ENCODE measurements around the gene NRSN1.

Gene NRSN1

DNA sequence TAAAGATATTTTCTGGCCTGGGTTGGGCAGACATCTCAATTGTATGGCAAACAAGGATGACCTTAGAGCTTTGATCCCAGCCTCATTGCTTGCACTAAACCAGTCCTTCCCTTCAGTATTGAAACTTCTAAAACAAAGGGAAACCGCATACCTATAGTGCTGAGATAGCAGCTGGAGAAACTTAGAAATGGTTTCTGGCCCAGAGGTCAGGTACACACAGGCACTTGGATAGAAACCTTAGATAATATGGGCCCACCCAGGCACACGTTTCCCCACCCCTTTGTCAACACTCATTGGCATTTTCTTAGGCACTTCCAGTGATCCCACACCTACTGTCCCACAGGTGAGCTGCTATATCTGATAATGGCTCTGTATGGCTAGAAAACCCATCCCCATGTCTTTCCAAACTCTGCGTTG is 22.1 kb downstream of the NRSN1 start:
- TF ChIP-seq, protein P1, sequence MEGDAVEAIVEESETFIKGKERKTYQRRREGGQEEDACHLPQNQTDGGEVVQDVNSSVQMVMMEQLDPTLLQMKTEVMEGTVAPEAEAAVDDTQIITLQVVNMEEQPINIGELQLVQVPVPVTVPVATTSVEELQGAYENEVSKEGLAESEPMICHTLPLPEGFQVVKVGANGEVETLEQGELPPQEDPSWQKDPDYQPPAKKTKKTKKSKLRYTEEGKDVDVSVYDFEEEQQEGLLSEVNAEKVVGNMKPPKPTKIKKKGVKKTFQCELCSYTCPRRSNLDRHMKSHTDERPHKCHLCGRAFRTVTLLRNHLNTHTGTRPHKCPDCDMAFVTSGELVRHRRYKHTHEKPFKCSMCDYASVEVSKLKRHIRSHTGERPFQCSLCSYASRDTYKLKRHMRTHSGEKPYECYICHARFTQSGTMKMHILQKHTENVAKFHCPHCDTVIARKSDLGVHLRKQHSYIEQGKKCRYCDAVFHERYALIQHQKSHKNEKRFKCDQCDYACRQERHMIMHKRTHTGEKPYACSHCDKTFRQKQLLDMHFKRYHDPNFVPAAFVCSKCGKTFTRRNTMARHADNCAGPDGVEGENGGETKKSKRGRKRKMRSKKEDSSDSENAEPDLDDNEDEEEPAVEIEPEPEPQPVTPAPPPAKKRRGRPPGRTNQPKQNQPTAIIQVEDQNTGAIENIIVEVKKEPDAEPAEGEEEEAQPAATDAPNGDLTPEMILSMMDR (IDR thresholded peaks at IDR 0.05; ENCODE audit: control insufficient read depth, extremely low read depth, insufficient read depth): no peak
- H3K4me3 ChIP-seq (ENCODE audit: low read depth, low read length): no peak overlapping the region
- no peak for DNase-seq (ENCODE audit: low read depth)

DNA sequence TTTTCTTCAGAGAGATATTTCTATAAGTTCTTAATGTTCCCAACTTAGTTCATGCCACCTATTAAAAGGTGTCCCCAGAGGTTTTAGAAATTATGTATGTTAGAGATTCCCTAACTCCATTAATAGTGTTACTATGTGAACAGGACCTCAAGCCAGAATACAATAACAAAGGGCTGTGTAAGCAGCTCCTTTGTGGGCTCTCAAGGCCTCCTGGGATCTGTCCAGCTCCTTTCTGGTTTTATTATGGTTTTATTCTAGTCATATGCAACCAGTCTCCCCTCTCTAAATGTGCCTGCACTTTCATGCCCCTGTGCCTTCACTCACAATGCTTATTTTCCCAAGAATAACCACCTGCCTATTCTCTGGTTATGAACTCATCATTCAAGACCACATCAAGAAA is 22.7 kb downstream of the NRSN1 start:
- DNase-seq (ENCODE audit: low read depth): no peak
- TF ChIP-seq, protein P1 (IDR thresholded peaks at IDR 0.05; ENCODE audit: control insufficient read depth, extremely low read depth, insufficient read depth): no peak
- no peak overlapping the region for H3K4me3 ChIP-seq (ENCODE audit: low read depth, low read length)

DNA sequence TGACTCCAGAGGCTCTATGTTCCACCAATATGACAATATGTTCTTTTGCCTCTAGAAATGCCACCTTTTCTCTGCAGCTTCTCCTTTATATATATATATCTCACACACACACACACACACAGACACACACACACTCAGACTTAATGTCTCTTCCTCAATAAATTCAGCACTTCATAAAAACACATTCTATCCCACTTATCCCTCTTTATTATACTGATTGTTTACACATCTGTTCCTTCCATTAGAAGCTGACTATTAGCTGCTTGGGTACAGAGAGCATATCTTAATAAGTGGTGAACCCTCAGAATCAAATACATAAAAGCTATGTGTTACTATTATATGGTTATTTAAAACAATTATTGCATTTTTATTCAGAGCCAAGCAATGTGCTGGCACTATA is 23.3 kb downstream of the NRSN1 start:
- no peak overlapping the region for H3K4me3 ChIP-seq (ENCODE audit: low read depth, low read length)
- no peak for DNase-seq (ENCODE audit: low read depth)
- TF ChIP-seq, protein P1 (IDR thresholded peaks at IDR 0.05; ENCODE audit: control insufficient read depth, extremely low read depth, insufficient read depth): no peak

DNA sequence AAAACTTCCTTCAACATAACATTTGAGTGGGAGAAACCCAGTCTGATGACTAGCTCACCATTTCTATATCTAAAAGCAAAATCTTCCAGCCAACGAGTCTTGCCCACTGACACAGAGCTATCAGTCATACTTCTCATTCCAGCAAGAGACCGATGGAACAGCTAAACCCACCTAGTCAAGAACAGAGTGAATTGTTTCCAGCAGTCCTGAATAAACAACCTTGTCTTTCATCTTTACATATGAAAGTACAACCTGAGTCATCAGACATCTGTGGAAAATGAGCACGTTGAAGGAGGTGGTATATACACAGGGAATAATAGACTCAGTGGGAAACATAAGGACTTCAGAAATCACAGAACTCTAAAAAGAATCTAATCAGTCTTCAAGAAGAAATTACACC is 23.8 kb downstream of the NRSN1 start:
- H3K4me3 ChIP-seq (ENCODE audit: low read depth, low read length): no peak overlapping the region
- no peak for DNase-seq (ENCODE audit: low read depth)
- TF ChIP-seq, protein P1 (IDR thresholded peaks at IDR 0.05; ENCODE audit: control insufficient read depth, extremely low read depth, insufficient read depth): no peak

DNA sequence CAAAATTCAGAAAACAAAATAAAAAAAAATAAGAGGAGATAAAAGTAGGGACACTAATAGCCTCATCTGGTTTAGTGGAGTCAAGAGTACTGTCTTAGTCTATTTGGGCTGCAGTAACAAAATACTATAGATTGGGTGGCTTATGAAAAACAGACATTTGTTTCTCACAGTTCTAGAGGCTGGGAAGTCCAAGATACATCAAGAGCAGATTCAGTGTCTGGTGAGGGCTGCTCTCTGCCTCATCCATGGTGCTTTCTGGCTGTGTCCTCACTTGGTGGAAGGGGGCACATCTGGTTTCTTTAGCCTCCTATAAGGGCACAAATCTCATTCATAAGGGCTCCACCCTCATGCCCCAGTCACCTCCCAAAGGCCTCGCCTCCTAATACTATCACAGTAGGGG is 26.0 kb downstream of the NRSN1 start:
- DNase-seq (ENCODE audit: low read depth): no peak
- no peak overlapping the region for H3K4me3 ChIP-seq (ENCODE audit: low read depth, low read length)
- TF ChIP-seq, protein P1 (IDR thresholded peaks at IDR 0.05; ENCODE audit: control insufficient read depth, extremely low read depth, insufficient read depth): no peak

DNA sequence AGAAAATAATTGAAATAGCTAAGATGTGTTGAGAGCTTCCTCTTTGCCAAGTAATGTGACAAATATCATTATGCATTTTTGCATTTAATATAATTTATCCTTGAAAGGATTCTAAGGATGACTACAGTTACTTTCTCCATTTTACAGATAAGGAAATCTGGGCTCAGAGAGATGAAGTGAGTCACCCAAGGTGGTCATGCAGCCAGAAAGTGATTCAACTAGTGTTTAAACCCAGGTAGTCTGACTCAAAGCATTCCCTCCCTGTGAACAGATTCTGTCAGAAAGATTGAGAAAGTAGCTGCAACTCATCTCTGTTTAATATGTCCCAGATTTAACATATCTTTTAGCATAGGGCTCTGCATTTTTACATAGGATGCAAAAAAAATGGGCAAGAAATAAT is 28.1 kb downstream of the NRSN1 start:
- H3K4me3 ChIP-seq (ENCODE audit: low read depth, low read length): no peak overlapping the region
- DNase-seq (ENCODE audit: low read depth): no peak
- TF ChIP-seq, protein P1 (IDR thresholded peaks at IDR 0.05; ENCODE audit: control insufficient read depth, extremely low read depth, insufficient read depth): no peak

DNA sequence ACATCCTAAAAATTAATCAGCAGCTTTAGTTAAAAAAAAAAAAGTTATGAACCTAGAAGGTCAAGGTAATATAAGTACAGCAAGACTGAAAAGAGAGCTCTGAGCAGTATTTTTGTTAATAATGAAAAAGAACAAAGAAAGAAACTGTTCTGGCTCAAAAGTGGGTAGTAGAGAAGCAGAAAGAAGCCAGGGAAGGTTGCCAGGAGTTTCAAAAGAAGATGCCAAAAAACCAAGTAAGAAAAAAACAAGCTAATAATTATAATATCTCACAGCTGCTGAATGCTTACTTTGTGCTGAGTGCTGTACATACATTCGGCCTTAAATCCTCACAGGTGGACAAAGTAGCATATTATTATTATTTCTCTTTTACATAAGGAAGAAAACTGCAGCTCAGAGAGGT is 31.9 kb downstream of the NRSN1 start:
- DNase-seq (ENCODE audit: low read depth): no peak
- no peak overlapping the region for H3K4me3 ChIP-seq (ENCODE audit: low read depth, low read length)
- TF ChIP-seq, protein P1 (IDR thresholded peaks at IDR 0.05; ENCODE audit: control insufficient read depth, extremely low read depth, insufficient read depth): no peak

Data from LNCaP clone FGC (cell line).